ENCODE data around the gene C19orf85.

The C19orf85 gene

DNA sequence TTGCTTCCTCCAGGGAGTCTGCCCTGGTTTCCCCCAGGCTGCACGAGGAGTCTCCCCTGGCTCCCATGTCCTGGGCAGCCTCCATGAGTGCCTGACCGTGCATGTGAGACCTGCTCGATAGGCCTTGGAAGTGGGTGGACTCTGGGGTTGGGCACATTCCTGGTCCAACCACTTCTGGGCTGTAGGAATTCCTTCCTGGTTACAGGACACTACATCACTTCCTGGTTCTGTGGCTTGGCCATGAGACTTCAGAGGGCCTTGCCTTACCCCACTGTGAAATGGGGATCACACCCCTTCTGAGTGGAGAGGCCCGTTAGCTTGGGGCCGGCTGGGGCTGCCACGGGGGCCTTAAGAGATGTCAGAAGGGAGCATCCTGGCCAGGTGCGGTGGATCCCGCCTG lies 7.9 kb upstream of the C19orf85 start:
- TF ChIP-seq, protein P1, sequence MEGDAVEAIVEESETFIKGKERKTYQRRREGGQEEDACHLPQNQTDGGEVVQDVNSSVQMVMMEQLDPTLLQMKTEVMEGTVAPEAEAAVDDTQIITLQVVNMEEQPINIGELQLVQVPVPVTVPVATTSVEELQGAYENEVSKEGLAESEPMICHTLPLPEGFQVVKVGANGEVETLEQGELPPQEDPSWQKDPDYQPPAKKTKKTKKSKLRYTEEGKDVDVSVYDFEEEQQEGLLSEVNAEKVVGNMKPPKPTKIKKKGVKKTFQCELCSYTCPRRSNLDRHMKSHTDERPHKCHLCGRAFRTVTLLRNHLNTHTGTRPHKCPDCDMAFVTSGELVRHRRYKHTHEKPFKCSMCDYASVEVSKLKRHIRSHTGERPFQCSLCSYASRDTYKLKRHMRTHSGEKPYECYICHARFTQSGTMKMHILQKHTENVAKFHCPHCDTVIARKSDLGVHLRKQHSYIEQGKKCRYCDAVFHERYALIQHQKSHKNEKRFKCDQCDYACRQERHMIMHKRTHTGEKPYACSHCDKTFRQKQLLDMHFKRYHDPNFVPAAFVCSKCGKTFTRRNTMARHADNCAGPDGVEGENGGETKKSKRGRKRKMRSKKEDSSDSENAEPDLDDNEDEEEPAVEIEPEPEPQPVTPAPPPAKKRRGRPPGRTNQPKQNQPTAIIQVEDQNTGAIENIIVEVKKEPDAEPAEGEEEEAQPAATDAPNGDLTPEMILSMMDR (IDR thresholded peaks at IDR 0.05; ENCODE audit: low read depth, low read length) = no peak
- DNase-seq (ENCODE audit: extremely low read depth, low read depth) = no peak

DNA sequence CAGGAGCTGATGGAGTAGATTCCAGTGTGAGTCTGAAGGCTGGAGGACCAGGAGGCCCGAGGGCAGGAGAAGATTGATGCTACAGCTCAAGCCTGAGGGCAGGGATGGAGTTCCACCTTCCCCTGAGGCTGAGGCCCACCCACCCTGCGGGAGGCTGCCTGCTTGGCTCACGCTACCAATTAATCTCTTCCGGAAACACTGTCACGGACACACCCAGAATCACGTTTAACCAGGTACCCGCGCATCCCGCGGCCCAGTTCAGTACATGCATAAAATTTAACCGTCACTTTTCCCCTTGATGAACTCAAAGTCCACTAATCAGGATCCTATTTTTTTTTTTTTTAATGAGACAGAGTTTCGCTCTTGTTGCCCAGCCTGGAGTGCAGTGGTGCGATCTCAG lies 6.7 kb upstream of the C19orf85 start:
- no peak for DNase-seq (ENCODE audit: extremely low read depth, low read depth)
- TF ChIP-seq, protein P1 (IDR thresholded peaks at IDR 0.05; ENCODE audit: low read depth, low read length) = no peak

DNA sequence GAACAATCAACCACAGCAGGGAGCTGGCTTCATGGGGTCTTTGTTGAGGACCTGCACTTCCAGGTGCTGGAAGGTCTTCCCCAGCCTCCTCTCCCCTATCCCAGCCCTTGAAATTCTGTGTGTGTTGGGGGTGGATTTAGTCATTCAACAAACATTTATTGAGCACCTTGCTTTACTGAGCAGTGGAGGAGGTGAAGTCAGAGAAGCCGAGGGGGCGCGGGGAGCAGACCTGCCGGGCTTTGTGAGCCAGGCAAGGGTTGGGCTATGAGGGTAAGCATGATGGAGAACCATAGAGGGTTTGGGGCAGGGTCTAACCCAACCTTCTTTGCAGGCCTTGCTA lies 3.5 kb upstream of the C19orf85 start:
- no peak for DNase-seq (ENCODE audit: extremely low read depth, low read depth)
- TF ChIP-seq, protein P1 (IDR thresholded peaks at IDR 0.05; ENCODE audit: low read depth, low read length) = no peak

DNA sequence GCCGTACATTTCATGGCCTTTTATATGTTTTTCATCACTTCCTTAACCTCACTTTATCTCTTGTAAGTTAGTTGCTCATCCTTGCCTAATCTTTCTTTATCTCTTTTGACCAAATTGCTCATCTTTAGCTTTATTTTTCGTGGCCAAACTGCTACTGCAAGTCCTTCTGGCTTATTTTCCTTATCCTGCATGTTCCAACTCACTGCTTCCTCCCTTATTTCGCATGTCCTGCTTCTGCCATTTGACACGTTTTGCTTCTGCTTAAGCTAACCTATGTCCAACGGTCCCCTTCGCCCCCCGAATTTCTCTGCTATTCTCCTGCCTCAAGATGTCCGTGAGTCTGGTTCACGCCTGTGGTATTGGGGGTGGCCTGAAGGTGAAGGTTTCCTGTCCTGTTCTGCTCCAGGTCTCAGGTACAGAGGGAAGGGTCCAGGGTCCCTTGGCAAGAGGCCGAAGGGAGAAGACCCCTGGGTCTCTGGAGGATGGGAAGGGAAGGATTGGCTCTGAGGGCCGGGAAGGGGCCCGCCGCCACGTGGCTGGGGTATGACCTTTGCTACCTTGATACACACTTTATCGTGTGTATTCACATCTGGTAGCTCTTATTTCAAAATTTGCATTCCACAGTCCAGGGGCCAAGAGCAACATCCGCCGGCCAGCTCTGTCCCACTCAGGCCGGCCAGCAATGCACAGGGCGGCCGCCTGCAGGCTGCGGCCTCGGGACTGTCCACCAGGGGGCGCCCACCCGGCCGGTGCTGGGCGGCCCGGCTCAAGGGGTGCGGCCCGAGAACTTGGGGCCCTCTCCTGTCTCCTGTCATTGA lies 2.9 kb upstream of the C19orf85 start:
- peak; percentile 77 for DNase-seq (ENCODE audit: extremely low read depth, low read depth)
- TF ChIP-seq, protein P1 (IDR thresholded peaks at IDR 0.05; ENCODE audit: low read depth, low read length) = peak; percentile 70

DNA sequence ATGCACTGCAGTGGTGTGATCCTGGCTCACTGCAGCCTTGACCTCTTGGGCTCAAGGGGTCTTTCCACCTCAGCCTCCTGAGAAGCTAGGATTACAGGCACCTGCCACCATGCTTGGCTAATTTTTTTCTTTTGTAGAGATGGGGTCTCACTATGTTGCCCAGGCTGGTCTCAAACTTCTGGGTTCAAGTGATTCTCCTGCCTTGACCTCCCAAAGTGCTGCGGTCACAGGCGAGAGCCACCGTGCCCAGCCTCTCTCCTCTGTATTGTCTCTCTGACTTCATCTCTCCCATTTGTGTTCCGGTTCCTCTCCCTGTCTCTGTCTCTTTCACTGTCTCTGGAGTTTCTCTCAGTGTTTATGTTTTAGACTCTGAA lies 1.7 kb upstream of the C19orf85 start:
- DNase-seq (ENCODE audit: extremely low read depth, low read depth) = no peak
- TF ChIP-seq, protein P1 (IDR thresholded peaks at IDR 0.05; ENCODE audit: low read depth, low read length) = no peak

DNA sequence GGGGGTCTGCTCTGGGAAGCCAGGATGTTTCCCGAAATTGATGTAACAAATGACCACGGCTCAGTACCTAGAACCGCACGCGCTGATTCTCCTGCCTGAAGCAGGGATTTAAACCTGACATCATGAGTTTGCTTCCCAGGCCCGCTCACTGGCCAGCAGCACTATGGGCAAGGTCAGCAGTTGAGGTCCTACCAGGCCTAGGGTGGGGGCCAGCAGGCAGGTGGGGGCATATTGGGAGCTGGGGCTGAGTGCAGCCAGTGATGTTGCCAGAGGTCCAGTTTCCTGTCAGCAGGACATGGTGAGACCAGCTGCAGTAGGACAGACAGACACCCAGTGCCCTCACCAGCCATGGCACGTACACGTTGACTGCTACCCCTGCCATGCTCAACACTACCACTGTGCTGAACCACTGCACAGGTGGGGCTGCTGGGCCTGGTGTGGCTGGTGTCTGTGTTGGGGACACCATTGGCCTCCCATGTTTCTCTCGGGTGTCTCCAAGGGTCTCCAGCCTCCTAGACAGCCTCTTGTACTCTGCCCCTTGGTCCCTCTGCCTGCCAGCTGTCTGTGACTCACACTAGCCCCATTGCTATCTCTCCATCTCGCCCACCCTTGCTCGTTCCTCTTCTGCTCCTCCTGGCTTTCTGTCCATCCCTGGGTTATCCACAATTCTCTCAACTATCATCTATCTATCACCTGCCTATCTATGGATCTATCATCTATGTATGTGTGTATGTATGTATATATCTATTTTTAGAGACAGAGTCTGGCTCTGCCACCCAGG lies 1.1 kb upstream of the C19orf85 start:
- DNase-seq (ENCODE audit: extremely low read depth, low read depth) = no peak

More for the DNA sequence above, 1.1 kb upstream of the C19orf85 start:
- TF ChIP-seq, protein P1 (IDR thresholded peaks at IDR 0.05; ENCODE audit: low read depth, low read length) = no peak

Measured in AG09319 (cell line).